K562 (cell line): ENCODE measurements around the gene SLC30A7. TPM values are rescaled to one million over a fixed set of nuclear protein-coding genes. Genes with fewer than 3 reads are reported as not detected.

Experiments
- C11orf30 ChIP-seq: fragments of 450-650 bp; IDR thresholded peaks from 2 replicates; pipeline ENCODE4 v1.6.1; 2016; ENCODE audit warnings: low read depth, mild to moderate bottlenecking
- EP400 ChIP-seq: fragments of 450-650 bp; IDR thresholded peaks from 2 replicates; pipeline ENCODE4 v1.6.1; 2017; ENCODE audit warnings: antibody characterized with exemption, mild to moderate bottlenecking, moderate library complexity
- SMAD4 ChIP-seq: fragments of 250-450 bp; sonication (Bioruptor Pico); conservative IDR thresholded peaks from 2 replicates; pipeline ENCODE4 v1.8.0; 2021; ENCODE audit warnings: inconsistent platforms, mild to moderate bottlenecking, moderate library complexity
- ZBTB9 ChIP-seq: fragments of 450-650 bp; formaldehyde crosslinking; IDR thresholded peaks from 2 replicates; pipeline ENCODE4 v1.4.0; 2020; ENCODE audit warnings: mild to moderate bottlenecking, moderate library complexity
- polyA plus RNA-seq, 8 experiments: library from polyadenylated mRNA; depleted of rRNA in 4 of 8; stranded (reverse) in 5 of 8; unstranded in 3 of 8; fragments of >200 nt; fragmentation: Nextera tagmentation in 2 of 8; fragmentation: Illumina TruSeq in 1 of 8; extraction: Ambion mirVana in 2 of 8; extraction: Trizol in 1 of 8; gene quantifications; 2 replicates each; pipeline versions ENCODE4 v1.2.1 to v1.2.3, GENCODE V29; 2011 to 2014; ENCODE audit warnings: inconsistent platforms in 1 of 8, missing spikeins in 1 of 8
- total RNA-seq, 7 experiments: library from RNA; depleted of rRNA in 6 of 7; stranded (reverse); fragments of >200 nt in 6 of 7; fragmentation: Illumina TruSeq in 2 of 7; extraction: Trizol in 2 of 7; gene quantifications; 2 replicates each; pipeline versions ENCODE4 v1.2.1 to v1.2.3, GENCODE V29; 2011 to 2021; ENCODE audit warnings: low replicate concordance in 1 of 7
- TF ChIP-seq, protein P1 (sequence below): sonication (generic); formaldehyde crosslinking; IDR thresholded peaks from 2 replicates; pipeline ENCODE4 v1.8.1; 2023; ENCODE audit warnings: mild to moderate bottlenecking, missing genetic modification reagents
- TF ChIP-seq, protein P2 (sequence below): fragments of 450-650 bp; IDR thresholded peaks from 2 replicates; pipeline ENCODE4 v1.6.1; 2017; ENCODE audit warnings: antibody characterized with exemption, mild to moderate bottlenecking

SLC30A7 gene
- total and polyA plus RNA-seq, 9 of the 15 experiments (the other 6 are each of a cell fraction or from before 2014, with no cell fraction given) = 3.5 to 17.1 (median 7.2) TPM

GRCh38 chr1:100895540-100896480, at the start of gene SLC30A7 (continued):
- TF ChIP-seq C11orf30 = 0 out of 2 replicates have a peak, but pooled peaks have one; percentile 8
- TF ChIP-seq, protein P1, sequence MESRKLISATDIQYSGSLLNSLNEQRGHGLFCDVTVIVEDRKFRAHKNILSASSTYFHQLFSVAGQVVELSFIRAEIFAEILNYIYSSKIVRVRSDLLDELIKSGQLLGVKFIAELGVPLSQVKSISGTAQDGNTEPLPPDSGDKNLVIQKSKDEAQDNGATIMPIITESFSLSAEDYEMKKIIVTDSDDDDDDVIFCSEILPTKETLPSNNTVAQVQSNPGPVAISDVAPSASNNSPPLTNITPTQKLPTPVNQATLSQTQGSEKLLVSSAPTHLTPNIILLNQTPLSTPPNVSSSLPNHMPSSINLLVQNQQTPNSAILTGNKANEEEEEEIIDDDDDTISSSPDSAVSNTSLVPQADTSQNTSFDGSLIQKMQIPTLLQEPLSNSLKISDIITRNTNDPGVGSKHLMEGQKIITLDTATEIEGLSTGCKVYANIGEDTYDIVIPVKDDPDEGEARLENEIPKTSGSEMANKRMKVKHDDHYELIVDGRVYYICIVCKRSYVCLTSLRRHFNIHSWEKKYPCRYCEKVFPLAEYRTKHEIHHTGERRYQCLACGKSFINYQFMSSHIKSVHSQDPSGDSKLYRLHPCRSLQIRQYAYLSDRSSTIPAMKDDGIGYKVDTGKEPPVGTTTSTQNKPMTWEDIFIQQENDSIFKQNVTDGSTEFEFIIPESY (CRISPR knock-in tag) = peak; percentile 23; the same call in 1 of the 2 replicates
- TF ChIP-seq, protein P2, sequence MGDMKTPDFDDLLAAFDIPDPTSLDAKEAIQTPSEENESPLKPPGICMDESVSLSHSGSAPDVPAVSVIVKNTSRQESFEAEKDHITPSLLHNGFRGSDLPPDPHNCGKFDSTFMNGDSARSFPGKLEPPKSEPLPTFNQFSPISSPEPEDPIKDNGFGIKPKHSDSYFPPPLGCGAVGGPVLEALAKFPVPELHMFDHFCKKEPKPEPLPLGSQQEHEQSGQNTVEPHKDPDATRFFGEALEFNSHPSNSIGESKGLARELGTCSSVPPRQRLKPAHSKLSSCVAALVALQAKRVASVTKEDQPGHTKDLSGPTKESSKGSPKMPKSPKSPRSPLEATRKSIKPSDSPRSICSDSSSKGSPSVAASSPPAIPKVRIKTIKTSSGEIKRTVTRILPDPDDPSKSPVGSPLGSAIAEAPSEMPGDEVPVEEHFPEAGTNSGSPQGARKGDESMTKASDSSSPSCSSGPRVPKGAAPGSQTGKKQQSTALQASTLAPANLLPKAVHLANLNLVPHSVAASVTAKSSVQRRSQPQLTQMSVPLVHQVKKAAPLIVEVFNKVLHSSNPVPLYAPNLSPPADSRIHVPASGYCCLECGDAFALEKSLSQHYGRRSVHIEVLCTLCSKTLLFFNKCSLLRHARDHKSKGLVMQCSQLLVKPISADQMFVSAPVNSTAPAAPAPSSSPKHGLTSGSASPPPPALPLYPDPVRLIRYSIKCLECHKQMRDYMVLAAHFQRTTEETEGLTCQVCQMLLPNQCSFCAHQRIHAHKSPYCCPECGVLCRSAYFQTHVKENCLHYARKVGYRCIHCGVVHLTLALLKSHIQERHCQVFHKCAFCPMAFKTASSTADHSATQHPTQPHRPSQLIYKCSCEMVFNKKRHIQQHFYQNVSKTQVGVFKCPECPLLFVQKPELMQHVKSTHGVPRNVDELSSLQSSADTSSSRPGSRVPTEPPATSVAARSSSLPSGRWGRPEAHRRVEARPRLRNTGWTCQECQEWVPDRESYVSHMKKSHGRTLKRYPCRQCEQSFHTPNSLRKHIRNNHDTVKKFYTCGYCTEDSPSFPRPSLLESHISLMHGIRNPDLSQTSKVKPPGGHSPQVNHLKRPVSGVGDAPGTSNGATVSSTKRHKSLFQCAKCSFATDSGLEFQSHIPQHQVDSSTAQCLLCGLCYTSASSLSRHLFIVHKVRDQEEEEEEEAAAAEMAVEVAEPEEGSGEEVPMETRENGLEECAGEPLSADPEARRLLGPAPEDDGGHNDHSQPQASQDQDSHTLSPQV = no peak
- TF ChIP-seq ZBTB9 (CRISPR knock-in tag) = peak; percentile 55; the same call in 1 of the 2 replicates
- TF ChIP-seq SMAD4 = peak; percentile 70
- peak; percentile 39; the same call in 1 of the 2 replicates for TF ChIP-seq EP400
